ENCODE results near the gene NR1D2. TPM values are rescaled to one million over a fixed set of nuclear protein-coding genes. Genes with fewer than 3 reads are reported as not detected.
"Not testable (repeated sequence)": the region's sequence is repeated elsewhere in the genome, so short reads cannot be mapped to it uniquely, and the experiment has no call there.

The NR1D2 gene
- total RNA-seq, 1 experiment from 2014 or later: 24.0 TPM

- no peak overlapping the region for H2AK5ac ChIP-seq (ENCODE audit: insufficient read length, low read length)
- Mint-ChIP-seq H3K4me1 (peaks cover 15 to 20% of the 10 kb centered on the region in 2 experiments), H3K36me3 (ENCODE audit: insufficient read depth in 1 of 3, low read depth in 3 of 3) (peaks cover 8 to 28% (median 27%) of the 10 kb centered on the region in 3 experiments; a peak in 6 of 7 replicates), H3K9me3 (no peaks in the 10 kb centered on the region), H3K27me3 (ENCODE audit: low read depth) (no peaks in the 10 kb centered on the region), H3K27ac (no peak overlapping the region), H3K4me3 (no peak overlapping the region)
- no peak for TF ChIP-seq CTCF (conservative IDR thresholded peaks at IDR 0.05)
- H4K8ac ChIP-seq (replicated peaks; ENCODE audit: insufficient read length, low read depth, low read length): no peak overlapping the region
- no peak overlapping the region for H3K27ac ChIP-seq (ENCODE audit: insufficient read length, low read depth, low read length)
- H3K4ac ChIP-seq (ENCODE audit: low read depth, low read length): no peak overlapping the region
- no peaks in the 10 kb centered on the region for H3K79me1 ChIP-seq (ENCODE audit: insufficient read depth, low read depth, low read length, poor library complexity, severe bottlenecking)
- H3K9me3 ChIP-seq (ENCODE audit: control insufficient read depth, low read depth, low read length): no peaks in the 10 kb centered on the region
- no peak overlapping the region for H2BK5ac ChIP-seq (ENCODE audit: insufficient read length, low read length)
- no peak overlapping the region for H4K91ac ChIP-seq (ENCODE audit: insufficient read length, low read depth, low read length)
- no peak overlapping the region for H2BK20ac ChIP-seq (ENCODE audit: low read depth, low read length, poor library complexity, severe bottlenecking)
- no peak overlapping the region for H4K5ac ChIP-seq (ENCODE audit: insufficient read length, low read depth, low read length)
- no peak overlapping the region for H3K23ac ChIP-seq (ENCODE audit: insufficient read length, low read depth, low read length)
- DNase-seq: no peak
- H3K23me2 ChIP-seq (ENCODE audit: insufficient read length, low read depth, low read length, poor library complexity, severe bottlenecking): peaks cover 6% of the 10 kb centered on the region
- H2BK120ac ChIP-seq (ENCODE audit: low read depth, low read length, poor library complexity, severe bottlenecking): no peak overlapping the region
- no peak overlapping the region for H3K9ac ChIP-seq (ENCODE audit: extremely low read depth, insufficient read length, low read length)
- H3K56ac ChIP-seq (ENCODE audit: insufficient read length, low read depth, low read length): no peak overlapping the region
- H3K4me1 ChIP-seq (ENCODE audit: insufficient read depth, low read length): no peaks in the 10 kb centered on the region; the same call in 1 of the 2 replicates
- H2AFZ ChIP-seq (ENCODE audit: low read length): no peak overlapping the region
- no peak overlapping the region for H3K18ac ChIP-seq (ENCODE audit: insufficient read length, low read depth, low read length)
- no peaks in the 10 kb centered on the region for H3K27me3 ChIP-seq (ENCODE audit: insufficient read depth, low read length)
- H3K79me2 ChIP-seq (ENCODE audit: insufficient read depth, low read length): peaks cover 8% of the 10 kb centered on the region; the same call in 1 of the 2 replicates
- WGBS (ENCODE audit: extremely low coverage, insufficient read length, low lambda C conversion rate): no CpG with 5 or more reads among the region's 2 CpGs
- H3K14ac ChIP-seq (ENCODE audit: insufficient read depth, low read length): no peak overlapping the region
- H3K4me2 ChIP-seq (ENCODE audit: insufficient read depth, insufficient read length, low read length): no peak overlapping the region
- H4K20me1 ChIP-seq (ENCODE audit: control insufficient read depth, insufficient read depth, insufficient read length): no peaks in the 10 kb centered on the region
- no peak overlapping the region for H2BK15ac ChIP-seq (ENCODE audit: low read depth, low read length)
- no peak overlapping the region for H2BK12ac ChIP-seq (ENCODE audit: insufficient read length, low read depth, low read length)
- H3T11ph ChIP-seq (ENCODE audit: low read length): no peak overlapping the region
Measured at GRCh38 chr3:23911397-23911796, 33.7 kb upstream of the NR1D2 start.

- not testable (repeated sequence) for H3K27me3 Mint-ChIP-seq (ENCODE audit: low read depth); H2AFZ ChIP-seq (ENCODE audit: low read length)
- WGBS (ENCODE audit: extremely low coverage, insufficient read length, low lambda C conversion rate): no CpG with 5 or more reads among the region's 3 CpGs
Measured at GRCh38 chr3:23912335-23912734, 32.8 kb upstream of the NR1D2 start.

More at GRCh38 chr3:23912335-23912734, 32.8 kb upstream of the NR1D2 start:
- not testable (repeated sequence) for H2BK120ac ChIP-seq (ENCODE audit: low read depth, low read length, poor library complexity, severe bottlenecking); H4K20me1 ChIP-seq (ENCODE audit: control insufficient read depth, insufficient read depth, insufficient read length); H3K79me1 ChIP-seq (ENCODE audit: insufficient read depth, low read depth, low read length, poor library complexity, severe bottlenecking); H3K23ac ChIP-seq (ENCODE audit: insufficient read length, low read depth, low read length); H3K27me3 ChIP-seq (ENCODE audit: insufficient read depth, low read length); H2BK15ac ChIP-seq (ENCODE audit: low read depth, low read length); H3K9me3 ChIP-seq (ENCODE audit: control insufficient read depth, low read depth, low read length); H3K56ac ChIP-seq (ENCODE audit: insufficient read length, low read depth, low read length); H2BK12ac ChIP-seq (ENCODE audit: insufficient read length, low read depth, low read length); H3K14ac ChIP-seq (ENCODE audit: insufficient read depth, low read length); H3K27ac ChIP-seq (ENCODE audit: insufficient read length, low read depth, low read length); DNase-seq; H2BK5ac ChIP-seq (ENCODE audit: insufficient read length, low read length); H3K9me3 Mint-ChIP-seq; H3K4me3 Mint-ChIP-seq; H2AK5ac ChIP-seq (ENCODE audit: insufficient read length, low read length); H3K18ac ChIP-seq (ENCODE audit: insufficient read length, low read depth, low read length); H3K4me2 ChIP-seq (ENCODE audit: insufficient read depth, insufficient read length, low read length); H3K27ac Mint-ChIP-seq; H3K23me2 ChIP-seq (ENCODE audit: insufficient read length, low read depth, low read length, poor library complexity, severe bottlenecking); H3K79me2 ChIP-seq (ENCODE audit: insufficient read depth, low read length); H3K4ac ChIP-seq (ENCODE audit: low read depth, low read length); H3T11ph ChIP-seq (ENCODE audit: low read length); H2BK20ac ChIP-seq (ENCODE audit: low read depth, low read length, poor library complexity, severe bottlenecking); H3K9ac ChIP-seq (ENCODE audit: extremely low read depth, insufficient read length, low read length); H3K4me1 ChIP-seq (ENCODE audit: insufficient read depth, low read length); H4K8ac ChIP-seq (replicated peaks; ENCODE audit: insufficient read length, low read depth, low read length); H4K5ac ChIP-seq (ENCODE audit: insufficient read length, low read depth, low read length); H4K91ac ChIP-seq (ENCODE audit: insufficient read length, low read depth, low read length)
- peaks cover 15 to 20% of the 10 kb centered on the region in 2 experiments for H3K4me1 Mint-ChIP-seq
- H3K36me3 Mint-ChIP-seq (ENCODE audit: insufficient read depth in 1 of 3, low read depth in 3 of 3): peaks cover 8 to 31% (median 24%) of the 10 kb centered on the region in 3 experiments; a peak in 6 of 7 replicates
